ENCODE measurements around the gene TBC1D26.

DNA sequence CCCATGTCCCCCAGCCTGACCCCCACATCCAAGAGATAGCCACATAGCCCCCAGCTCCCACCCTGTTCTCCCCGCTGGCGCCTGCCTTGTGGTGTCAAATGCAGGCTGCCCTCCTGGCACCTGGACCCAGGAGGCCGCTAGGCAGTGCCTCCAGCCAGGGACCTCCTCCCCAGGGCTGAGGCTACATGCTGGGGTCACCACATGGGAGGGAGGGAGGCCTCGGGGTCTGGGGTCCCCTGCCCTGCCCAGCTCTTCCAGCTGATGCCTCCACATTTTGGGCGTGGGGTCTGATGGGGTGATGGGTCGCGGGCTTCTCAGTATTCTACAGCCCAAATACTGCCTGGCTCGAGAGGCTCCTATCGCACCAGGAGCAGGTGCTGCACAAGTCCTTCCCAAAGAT, 9.5 kb downstream of the TBC1D26 start:
- TF ChIP-seq RAD21 (IDR thresholded peaks at IDR 0.05; ENCODE audit: low read depth): no peak
- no peak for TF ChIP-seq TAF1 (IDR thresholded peaks at IDR 0.05; ENCODE audit: low read depth)
- TF ChIP-seq NFIC (IDR thresholded peaks at IDR 0.05): no peak
- TF ChIP-seq, protein P1, sequence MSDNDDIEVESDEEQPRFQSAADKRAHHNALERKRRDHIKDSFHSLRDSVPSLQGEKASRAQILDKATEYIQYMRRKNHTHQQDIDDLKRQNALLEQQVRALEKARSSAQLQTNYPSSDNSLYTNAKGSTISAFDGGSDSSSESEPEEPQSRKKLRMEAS (IDR thresholded peaks at IDR 0.05): no peak
- TF ChIP-seq CREB1 (IDR thresholded peaks at IDR 0.05; ENCODE audit: low read depth): no peak
- no peak for TF ChIP-seq TEAD4 (IDR thresholded peaks at IDR 0.05)
- no peak for TF ChIP-seq EP300 (IDR thresholded peaks at IDR 0.05; ENCODE audit: borderline replicate concordance)
- TF ChIP-seq, protein P2, sequence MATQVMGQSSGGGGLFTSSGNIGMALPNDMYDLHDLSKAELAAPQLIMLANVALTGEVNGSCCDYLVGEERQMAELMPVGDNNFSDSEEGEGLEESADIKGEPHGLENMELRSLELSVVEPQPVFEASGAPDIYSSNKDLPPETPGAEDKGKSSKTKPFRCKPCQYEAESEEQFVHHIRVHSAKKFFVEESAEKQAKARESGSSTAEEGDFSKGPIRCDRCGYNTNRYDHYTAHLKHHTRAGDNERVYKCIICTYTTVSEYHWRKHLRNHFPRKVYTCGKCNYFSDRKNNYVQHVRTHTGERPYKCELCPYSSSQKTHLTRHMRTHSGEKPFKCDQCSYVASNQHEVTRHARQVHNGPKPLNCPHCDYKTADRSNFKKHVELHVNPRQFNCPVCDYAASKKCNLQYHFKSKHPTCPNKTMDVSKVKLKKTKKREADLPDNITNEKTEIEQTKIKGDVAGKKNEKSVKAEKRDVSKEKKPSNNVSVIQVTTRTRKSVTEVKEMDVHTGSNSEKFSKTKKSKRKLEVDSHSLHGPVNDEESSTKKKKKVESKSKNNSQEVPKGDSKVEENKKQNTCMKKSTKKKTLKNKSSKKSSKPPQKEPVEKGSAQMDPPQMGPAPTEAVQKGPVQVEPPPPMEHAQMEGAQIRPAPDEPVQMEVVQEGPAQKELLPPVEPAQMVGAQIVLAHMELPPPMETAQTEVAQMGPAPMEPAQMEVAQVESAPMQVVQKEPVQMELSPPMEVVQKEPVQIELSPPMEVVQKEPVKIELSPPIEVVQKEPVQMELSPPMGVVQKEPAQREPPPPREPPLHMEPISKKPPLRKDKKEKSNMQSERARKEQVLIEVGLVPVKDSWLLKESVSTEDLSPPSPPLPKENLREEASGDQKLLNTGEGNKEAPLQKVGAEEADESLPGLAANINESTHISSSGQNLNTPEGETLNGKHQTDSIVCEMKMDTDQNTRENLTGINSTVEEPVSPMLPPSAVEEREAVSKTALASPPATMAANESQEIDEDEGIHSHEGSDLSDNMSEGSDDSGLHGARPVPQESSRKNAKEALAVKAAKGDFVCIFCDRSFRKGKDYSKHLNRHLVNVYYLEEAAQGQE (IDR thresholded peaks at IDR 0.05; ENCODE audit: low read depth): no peak
- TF ChIP-seq CEBPB (IDR thresholded peaks at IDR 0.05): no peak
- TF ChIP-seq YY1 (IDR thresholded peaks at IDR 0.05; ENCODE audit: low read depth): no peak
- TF ChIP-seq EGR1 (IDR thresholded peaks at IDR 0.05): no peak
- no peak for TF ChIP-seq FOXM1 (IDR thresholded peaks at IDR 0.05; ENCODE audit: borderline replicate concordance, low read depth)
- TF ChIP-seq, protein P3, sequence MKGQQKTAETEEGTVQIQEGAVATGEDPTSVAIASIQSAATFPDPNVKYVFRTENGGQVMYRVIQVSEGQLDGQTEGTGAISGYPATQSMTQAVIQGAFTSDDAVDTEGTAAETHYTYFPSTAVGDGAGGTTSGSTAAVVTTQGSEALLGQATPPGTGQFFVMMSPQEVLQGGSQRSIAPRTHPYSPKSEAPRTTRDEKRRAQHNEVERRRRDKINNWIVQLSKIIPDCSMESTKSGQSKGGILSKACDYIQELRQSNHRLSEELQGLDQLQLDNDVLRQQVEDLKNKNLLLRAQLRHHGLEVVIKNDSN (IDR thresholded peaks at IDR 0.05): no peak
- TF ChIP-seq TCF12 (IDR thresholded peaks at IDR 0.05; ENCODE audit: low read depth): no peak

Measured in Ishikawa (cell line).